Cardiac muscle cell (in vitro differentiated cells and primary cell): ENCODE measurements around the gene ARHGAP26. TPM values are rescaled to one million over a fixed set of nuclear protein-coding genes. Genes with fewer than 3 reads are reported as not detected.

ENCODE experiments used
- DNase-seq, 2 donors: peaks; one replicate each; pipeline versions ENCODE4 v3.0.0 to v3.0.0-alpha.2; 2010 to 2017; ENCODE audit warnings: low read depth in 1 of 2, low spot score in 1 of 2
- H3K27ac ChIP-seq: fragments of 200-600 bp; sonication (generic); 2 replicates; pipeline ENCODE4 v1.5.1; 2016
- H3K27me3 ChIP-seq: fragments of 200-600 bp; sonication (generic); 2 replicates; pipeline ENCODE4 v1.6.0; 2016; ENCODE audit warnings: control low read depth
- H3K36me3 ChIP-seq: fragments of 200-600 bp; sonication (generic); 2 replicates; pipeline ENCODE4 v1.5.1; 2016; ENCODE audit warnings: control low read depth
- H3K4me1 ChIP-seq: fragments of 200-600 bp; sonication (generic); 2 replicates; pipeline ENCODE4 v1.8.1; 2017; ENCODE audit warnings: low read depth, mild to moderate bottlenecking, mixed run types
- H3K4me3 ChIP-seq: fragments of 200-600 bp; sonication (generic); 2 replicates; pipeline ENCODE4 v1.5.1; 2016; ENCODE audit warnings: mild to moderate bottlenecking
- H3K9me3 ChIP-seq: fragments of 200-600 bp; sonication (generic); 2 replicates; pipeline ENCODE4 v1.5.1; 2017; ENCODE audit warnings: low read depth, mild to moderate bottlenecking, control low read depth
- polyA plus RNA-seq: library from polyadenylated mRNA; unstranded; fragments of >200 nt; fragmentation: Nextera tagmentation; extraction: Ambion mirVana; gene quantifications from 2 replicates; pipeline ENCODE4 v1.2.1, GENCODE V29; 2016
- total RNA-seq: library from RNA; depleted of rRNA; stranded (reverse); fragments of >200 nt; gene quantifications from 2 replicates; pipeline ENCODE4 v1.2.3, GENCODE V29; 2016
- TF ChIP-seq, protein P1 (sequence below): IDR thresholded peaks from 2 replicates; pipeline ENCODE4 v1.5.1; 2012; ENCODE audit warnings: low read depth, mild to moderate bottlenecking, low read length

ARHGAP26 gene
- total and polyA plus RNA-seq, 2 experiments from 2014 or later: 12.7 to 16.2 TPM

DNA sequence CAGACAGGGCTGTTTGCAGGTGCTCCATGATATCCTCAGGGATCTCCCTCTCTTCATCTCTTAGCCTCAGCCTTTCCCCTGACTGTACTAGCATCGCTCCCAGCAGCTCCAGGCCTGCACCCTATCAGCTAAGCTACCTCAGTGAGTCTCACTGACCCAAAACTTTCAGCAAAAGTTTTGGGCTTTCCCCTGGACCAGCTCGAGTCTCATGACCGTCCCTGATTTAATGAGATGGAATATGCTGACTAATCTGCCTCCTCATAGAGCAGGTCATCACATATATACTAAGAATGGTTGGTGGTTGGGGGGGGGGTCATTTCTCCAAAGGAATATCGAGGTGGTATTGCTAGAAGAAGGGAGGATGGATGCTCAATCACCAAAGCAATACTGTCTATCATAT lies 481.8 kb downstream of the ARHGAP26 start:
- no peak for DNase-seq
- H3K4me1 ChIP-seq: no peaks in the 10 kb centered on the region
- H3K27me3 ChIP-seq: no peaks in the 10 kb centered on the region
- no peaks in the 10 kb centered on the region for H3K36me3 ChIP-seq
- no peaks in the 10 kb centered on the region for H3K9me3 ChIP-seq
- H3K4me3 ChIP-seq: no peak overlapping the region
- H3K27ac ChIP-seq: no peak overlapping the region
- TF ChIP-seq, protein P1, sequence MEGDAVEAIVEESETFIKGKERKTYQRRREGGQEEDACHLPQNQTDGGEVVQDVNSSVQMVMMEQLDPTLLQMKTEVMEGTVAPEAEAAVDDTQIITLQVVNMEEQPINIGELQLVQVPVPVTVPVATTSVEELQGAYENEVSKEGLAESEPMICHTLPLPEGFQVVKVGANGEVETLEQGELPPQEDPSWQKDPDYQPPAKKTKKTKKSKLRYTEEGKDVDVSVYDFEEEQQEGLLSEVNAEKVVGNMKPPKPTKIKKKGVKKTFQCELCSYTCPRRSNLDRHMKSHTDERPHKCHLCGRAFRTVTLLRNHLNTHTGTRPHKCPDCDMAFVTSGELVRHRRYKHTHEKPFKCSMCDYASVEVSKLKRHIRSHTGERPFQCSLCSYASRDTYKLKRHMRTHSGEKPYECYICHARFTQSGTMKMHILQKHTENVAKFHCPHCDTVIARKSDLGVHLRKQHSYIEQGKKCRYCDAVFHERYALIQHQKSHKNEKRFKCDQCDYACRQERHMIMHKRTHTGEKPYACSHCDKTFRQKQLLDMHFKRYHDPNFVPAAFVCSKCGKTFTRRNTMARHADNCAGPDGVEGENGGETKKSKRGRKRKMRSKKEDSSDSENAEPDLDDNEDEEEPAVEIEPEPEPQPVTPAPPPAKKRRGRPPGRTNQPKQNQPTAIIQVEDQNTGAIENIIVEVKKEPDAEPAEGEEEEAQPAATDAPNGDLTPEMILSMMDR: no peak

DNA sequence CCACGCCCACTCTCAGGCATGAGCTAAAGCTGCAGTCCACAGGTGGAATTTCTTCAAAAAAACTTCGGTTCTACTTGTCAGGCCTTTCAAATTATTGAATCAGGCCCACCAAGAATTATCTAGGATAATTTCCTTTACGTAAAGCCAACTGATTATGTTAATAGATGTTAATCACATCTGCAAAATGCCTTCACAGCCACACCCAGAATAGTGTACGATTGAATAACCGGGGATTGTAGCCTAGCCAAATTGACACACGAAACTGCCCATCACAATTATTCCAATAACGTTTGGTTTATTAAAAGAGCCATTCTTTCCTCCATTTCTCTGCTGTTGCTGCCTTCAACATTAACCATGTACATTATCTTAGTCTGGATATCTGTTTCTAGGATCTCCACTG lies 484.6 kb downstream of the ARHGAP26 start:
- H3K27ac ChIP-seq: no peak overlapping the region
- H3K36me3 ChIP-seq: no peaks in the 10 kb centered on the region
- no peak for DNase-seq
- H3K9me3 ChIP-seq: no peaks in the 10 kb centered on the region
- H3K4me1 ChIP-seq: no peaks in the 10 kb centered on the region
- H3K4me3 ChIP-seq: no peak overlapping the region
- H3K27me3 ChIP-seq: no peaks in the 10 kb centered on the region
- TF ChIP-seq, protein P1: no peak

DNA sequence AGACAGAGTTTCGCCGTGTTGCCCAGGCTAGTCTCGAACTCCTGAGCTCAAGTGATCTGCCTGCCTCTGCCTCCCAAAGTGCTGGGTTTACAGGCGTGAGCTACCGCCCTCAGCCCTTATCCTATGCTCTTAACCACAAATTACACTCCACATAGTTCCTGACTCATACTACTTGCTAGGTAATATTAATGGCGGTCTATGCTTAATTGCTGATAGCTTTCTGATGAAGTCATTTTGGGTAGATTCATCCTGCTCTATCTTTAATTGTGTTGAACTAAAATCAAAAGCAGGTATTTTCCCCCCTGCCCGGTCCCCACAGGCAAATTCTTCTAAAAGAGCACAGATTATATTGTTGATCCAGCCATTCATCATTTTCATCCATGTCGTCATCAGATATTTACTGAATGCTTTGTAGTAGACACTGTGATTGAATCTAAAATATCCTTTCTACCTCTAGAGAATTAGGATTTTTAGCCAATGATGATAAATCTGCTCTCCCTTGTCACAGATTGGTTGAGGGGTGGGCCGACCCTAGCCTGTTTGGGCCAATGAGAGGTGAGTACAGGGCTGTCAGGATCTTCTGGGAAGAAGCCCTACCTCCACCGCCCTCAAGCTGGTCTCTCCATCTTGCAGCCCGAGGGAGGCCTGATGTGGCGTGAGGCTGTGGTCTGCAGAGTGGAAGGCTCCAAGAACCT lies 488.5 kb downstream of the ARHGAP26 start:
- H3K4me1 ChIP-seq: no peaks in the 10 kb centered on the region
- no peak overlapping the region for H3K4me3 ChIP-seq
- no peak overlapping the region for H3K27ac ChIP-seq
- TF ChIP-seq, protein P1: no peak
- DNase-seq: peak in 1 of 2 donors; percentile 37
- H3K27me3 ChIP-seq: no peaks in the 10 kb centered on the region
- H3K36me3 ChIP-seq: no peaks in the 10 kb centered on the region
- no peaks in the 10 kb centered on the region for H3K9me3 ChIP-seq

GRCh38 chr5:143259254-143259605 lies 489.1 kb downstream of the ARHGAP26 start:
- H3K27ac ChIP-seq: no peak overlapping the region
- H3K36me3 ChIP-seq: no peaks in the 10 kb centered on the region
- no peak overlapping the region for H3K4me3 ChIP-seq
- DNase-seq: no peak
- H3K27me3 ChIP-seq: no peaks in the 10 kb centered on the region
- no peaks in the 10 kb centered on the region for H3K4me1 ChIP-seq
- TF ChIP-seq, protein P1: no peak
- no peaks in the 10 kb centered on the region for H3K9me3 ChIP-seq

DNA sequence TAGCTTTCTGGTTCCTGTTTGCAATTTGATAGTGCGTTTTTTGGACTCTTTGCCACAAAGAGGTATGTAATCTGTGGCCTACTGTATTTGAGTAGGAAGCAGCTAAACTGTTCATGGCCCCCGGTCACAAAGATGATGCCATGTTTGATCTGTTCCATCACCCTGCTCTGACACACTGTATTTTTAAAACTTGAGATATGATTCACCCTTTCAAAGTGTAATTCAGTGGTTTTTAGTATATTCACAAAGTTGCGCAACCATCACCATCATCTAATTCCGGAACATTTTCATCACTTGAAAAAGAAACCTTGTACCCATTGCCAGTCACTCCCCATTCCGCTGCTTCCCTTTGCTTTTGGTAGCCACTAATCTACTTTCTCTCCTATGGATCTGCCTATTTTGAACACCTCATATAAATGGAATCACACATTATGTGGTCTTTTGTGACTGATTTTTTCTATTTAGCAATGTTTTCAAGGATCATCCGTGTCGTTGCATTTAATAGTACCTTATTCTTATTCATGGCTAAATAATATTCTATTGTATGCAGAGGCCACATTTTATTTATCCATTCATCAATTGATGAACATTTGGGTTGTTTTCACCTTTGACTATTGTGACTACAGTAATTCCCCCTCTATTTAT lies 491.7 kb downstream of the ARHGAP26 start:
- no peak overlapping the region for H3K4me3 ChIP-seq
- no peaks in the 10 kb centered on the region for H3K4me1 ChIP-seq
- peak in 1 of 2 donors; percentile 77 for DNase-seq
- no peaks in the 10 kb centered on the region for H3K36me3 ChIP-seq
- no peaks in the 10 kb centered on the region for H3K27me3 ChIP-seq
- H3K27ac ChIP-seq: no peak overlapping the region
- peaks cover 3% of the 10 kb centered on the region for H3K9me3 ChIP-seq
- TF ChIP-seq, protein P1: no peak
